HG03159 (cell line): ENCODE results near the gene OR4C46.
"Not testable (repeated sequence)": the region's sequence is repeated elsewhere in the genome, so short reads cannot be mapped to it uniquely, and the experiment has no call there.

Experiments
- ATAC-seq: cut with Tn5 transposase; IDR thresholded peaks from one replicate; pipeline ENCODE4 v1.9.1; 2021; ENCODE audit warnings: mild to moderate bottlenecking, moderate library complexity; ENCODE audit not compliant: unreplicated experiment

OR4C46 gene

DNA sequence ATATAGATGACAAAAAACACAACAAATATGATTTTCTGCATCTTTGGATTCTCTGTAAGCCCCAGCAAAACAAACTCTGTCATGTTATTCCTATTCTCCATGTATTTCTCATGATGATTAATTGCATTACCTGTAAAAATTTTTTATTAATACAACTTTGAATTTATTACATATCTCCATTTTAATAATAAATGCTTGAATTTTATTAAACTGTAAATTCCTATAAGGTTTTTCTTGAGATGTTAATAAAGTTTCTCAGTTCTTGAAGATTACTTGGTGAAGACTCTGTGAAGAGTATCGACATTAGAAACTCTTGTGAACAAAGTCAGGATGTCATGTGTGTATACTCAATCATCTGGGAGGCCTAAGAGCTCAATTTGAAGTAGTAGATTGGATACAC is at the start of gene OR4C46:
Gene OR4C46 (minus strand): TSS at position 101 of the 400 bp plus-strand sequence. CDS start 0 bp downstream, at position 101.
- no peak for ATAC-seq

DNA sequence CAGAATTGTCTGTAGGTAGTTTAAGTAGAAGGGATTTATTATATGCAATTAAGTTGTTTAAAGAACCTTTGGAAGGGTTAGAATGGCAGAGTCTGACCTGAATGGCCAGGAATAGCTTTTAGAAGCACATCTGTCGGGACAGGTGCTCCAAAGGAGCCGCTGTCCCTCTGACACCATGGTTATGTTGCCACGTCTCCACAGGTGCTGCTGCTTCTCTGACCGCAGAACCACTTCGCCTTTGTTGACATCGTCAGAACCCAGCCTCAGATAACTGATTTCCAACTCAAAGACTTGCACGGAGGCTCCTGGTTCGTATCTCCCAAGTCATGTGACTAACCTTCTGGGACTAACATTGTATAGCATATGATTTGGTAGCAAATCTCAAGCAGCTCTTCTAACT is 41.8 kb upstream of the OR4C46 start:
- not testable (repeated sequence) for ATAC-seq

DNA sequence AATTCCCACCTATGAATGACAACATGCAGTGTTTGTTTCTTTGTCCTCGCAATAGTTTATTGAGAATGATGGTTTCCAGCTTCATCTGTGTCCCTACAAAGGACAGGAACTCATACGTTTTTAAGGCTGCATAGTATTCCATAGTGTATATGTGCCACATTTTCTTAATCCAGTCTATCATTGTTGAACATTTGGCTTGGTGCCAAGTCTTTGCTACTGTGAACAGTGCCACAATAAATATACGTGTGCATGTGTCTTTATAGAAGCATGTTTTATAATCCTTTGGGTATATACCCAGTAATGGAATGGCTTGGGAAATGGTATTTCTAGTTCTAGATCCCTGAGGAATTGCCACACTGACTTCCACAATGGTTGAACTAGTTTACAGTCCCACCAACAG is 42.4 kb downstream of the OR4C46 start:
- not testable (repeated sequence) for ATAC-seq

DNA sequence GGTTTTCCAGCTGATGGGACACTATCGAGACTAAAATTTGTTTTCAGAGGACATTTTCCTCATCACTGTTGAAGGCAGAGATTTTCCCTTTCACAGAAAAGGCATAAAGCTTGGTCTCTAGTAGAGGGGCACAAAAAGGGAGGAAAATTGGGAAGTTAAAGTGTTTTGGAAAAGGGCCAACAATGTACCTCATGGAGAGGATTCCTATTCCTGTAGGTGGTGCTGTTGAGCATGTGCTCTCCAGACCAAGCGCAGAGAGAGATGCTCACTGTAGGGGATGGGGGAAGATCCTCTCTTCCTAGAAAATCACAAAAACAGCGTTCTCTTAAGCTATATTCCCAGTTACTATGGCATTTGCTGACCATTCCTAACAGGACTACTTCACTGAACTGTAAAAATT is 44.9 kb downstream of the OR4C46 start:
- no peak for ATAC-seq

DNA sequence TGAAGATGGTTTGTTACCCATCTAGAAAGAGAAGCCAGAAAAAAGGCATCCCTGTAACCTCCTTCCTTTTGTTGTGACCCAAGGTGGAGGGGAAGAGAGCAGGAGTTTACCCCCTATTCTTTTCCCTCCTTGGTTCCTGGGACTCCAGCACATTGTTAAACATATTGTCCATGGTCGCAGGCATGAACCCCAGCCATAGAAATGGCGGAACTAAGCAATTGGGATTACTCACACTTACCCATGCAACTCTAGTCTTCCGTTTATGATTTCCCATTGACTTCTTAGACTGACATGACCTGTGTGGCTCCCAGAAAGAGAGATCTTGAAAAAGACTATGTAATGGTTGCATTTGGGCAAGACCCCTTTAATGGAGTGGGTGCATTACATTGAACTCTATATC is 45.4 kb downstream of the OR4C46 start:
- ATAC-seq = no peak
